ES-I3 (cell line): ENCODE data around the gene ZNF423.

Source experiments
- H3K36me3 ChIP-seq: 2 replicates; pipeline ENCODE4 v1.6.1; 2013; ENCODE audit warnings: mild to moderate bottlenecking, low read length, control low read depth, moderate library complexity; ENCODE audit not compliant: insufficient read depth
- H3K4me1 ChIP-seq: 2 replicates; pipeline ENCODE4 v1.6.1; 2013; ENCODE audit warnings: mild to moderate bottlenecking, control low read depth, low read length; ENCODE audit not compliant: insufficient read depth
- H3K9ac ChIP-seq: 2 replicates; pipeline ENCODE4 v1.6.1; 2013; ENCODE audit warnings: low read depth, mild to moderate bottlenecking, low read length, moderate library complexity
- H3K9me3 ChIP-seq: 2 replicates; pipeline ENCODE4 v1.6.1; 2013; ENCODE audit warnings: mild to moderate bottlenecking, low read length, moderate library complexity; ENCODE audit not compliant: control insufficient read depth, insufficient read depth

The ZNF423 gene

DNA sequence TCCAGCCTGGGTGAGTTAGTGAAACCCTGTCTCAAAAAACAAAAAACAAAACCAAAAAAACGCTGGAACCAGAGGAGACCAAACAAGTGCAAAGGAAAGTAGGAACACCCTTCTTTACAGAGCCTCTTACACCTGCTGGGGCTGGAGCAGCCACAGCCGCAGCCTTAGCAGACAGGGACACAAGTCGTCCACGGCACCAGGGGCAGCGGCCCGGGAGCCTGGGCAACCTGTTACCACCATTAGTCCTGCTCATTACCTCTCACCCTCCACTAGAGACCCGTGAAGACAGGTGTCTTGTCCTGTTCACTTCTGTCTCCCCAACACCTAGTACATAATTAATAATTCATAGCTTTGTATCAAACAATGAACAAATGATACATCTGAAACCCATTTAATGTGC is 398.7 kb downstream of the ZNF423 start:
- Histone ChIP-seq H3K36me3 (no peaks in the 10 kb centered on the region), H3K9ac (no peak overlapping the region), H3K4me1 (no peaks in the 10 kb centered on the region), H3K9me3 (no peaks in the 10 kb centered on the region)

DNA sequence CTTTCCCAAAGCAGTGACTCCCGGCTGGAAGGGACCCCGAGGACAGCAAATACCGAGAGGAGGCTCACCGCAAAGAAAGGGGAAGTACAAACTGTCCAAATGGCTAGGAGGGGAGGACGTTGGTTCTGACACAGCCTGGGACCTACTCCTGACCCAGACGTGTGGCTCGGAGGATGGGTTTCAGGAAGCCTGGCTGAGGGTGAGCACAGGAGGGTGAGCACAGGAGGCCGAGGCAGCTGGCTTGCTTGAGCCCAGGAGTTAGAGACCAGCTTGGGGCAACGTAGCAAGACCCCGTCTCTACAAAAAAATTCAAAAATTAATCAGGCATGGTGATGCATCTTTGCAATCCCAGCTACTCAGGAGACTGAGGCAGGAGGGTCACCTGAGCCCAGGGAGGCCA is 399.1 kb downstream of the ZNF423 start:
- Histone ChIP-seq H3K9me3 (no peaks in the 10 kb centered on the region), H3K36me3 (no peaks in the 10 kb centered on the region), H3K4me1 (no peaks in the 10 kb centered on the region)

DNA sequence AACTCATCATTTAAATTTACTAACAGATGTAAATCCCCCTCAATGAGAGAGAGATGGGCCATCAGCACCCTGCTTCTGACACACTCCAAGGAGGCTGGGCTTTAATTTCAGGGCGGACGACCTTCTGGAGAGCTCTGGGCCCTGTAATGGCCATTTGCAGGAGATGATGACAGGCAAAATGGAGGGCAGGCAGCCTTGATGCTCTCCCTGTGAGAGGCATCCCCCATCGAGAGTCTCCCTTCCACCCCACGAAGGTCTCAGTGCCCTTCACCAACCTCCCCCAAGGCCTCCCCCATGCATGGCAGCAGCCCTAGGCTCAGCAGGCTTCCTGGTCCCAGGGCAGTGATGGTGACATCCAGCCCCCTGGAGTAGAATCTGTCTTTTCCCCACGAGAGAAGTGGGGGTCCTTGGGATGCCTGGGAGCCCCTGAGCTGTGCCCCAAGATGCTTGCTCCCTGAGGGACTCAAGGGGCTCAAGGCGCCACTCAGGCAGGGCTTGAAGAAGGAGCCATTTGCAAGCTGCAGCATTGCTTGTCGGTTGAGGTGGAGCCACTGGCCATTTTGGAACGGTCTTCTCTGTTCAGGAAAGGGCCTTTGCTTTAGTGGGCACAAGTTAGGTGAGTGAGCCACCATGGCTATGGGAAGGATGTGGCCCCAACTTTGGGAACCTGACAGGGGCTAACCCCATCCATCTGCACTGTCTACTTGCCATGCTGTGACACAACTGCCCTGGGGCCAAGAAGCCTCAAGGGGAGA is 399.7 kb downstream of the ZNF423 start:
- H3K9me3 ChIP-seq, result no peaks in the 10 kb centered on the region
- H3K9ac ChIP-seq, result no peak overlapping the region
- H3K4me1 ChIP-seq, result no peaks in the 10 kb centered on the region
- H3K36me3 ChIP-seq, result no peaks in the 10 kb centered on the region

More for the DNA sequence above, 399.1 kb downstream of the ZNF423 start:
- H3K9ac ChIP-seq, result no peak overlapping the region

DNA sequence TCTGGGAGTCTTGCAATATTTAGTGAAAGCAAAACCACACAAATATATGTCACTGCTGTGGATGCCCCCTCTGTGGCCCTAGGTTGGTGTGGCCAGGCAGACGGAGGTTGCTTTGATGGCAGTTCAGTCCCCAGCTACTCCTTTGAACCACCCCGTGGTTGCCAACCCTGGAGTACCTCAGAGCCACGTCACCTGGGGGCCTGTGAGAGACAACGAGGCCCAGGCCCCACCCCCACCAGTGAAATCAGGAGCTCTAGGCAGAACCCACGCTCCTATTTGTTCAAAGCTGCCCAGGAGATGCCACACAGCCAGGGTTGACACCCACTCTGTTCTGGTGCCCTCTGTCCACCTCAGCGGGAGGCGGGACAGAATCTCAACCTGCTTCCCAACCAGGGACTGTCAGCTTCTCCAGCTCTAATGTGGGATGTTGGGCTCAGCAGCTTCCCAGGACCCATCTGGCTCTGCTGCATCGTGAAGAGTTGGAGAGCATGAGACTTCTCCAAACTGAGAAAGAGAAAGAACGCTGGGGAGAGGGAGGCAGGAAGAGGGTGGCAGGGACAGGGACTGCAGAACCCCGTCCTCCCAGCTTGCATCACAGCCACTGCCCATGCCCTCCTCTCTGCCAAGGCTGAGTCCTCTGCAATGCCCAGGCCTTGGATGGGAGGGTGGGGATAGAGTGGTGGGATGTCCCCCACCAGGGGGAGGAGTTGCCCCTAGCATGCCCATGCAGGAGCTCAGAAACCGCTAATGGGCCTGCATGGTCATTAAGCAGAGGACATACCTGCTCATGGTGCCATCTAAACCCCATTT is 400.5 kb downstream of the ZNF423 start:
- Histone ChIP-seq H3K9me3 (no peaks in the 10 kb centered on the region), H3K36me3 (no peaks in the 10 kb centered on the region), H3K9ac (no peak overlapping the region), H3K4me1 (no peaks in the 10 kb centered on the region)

DNA sequence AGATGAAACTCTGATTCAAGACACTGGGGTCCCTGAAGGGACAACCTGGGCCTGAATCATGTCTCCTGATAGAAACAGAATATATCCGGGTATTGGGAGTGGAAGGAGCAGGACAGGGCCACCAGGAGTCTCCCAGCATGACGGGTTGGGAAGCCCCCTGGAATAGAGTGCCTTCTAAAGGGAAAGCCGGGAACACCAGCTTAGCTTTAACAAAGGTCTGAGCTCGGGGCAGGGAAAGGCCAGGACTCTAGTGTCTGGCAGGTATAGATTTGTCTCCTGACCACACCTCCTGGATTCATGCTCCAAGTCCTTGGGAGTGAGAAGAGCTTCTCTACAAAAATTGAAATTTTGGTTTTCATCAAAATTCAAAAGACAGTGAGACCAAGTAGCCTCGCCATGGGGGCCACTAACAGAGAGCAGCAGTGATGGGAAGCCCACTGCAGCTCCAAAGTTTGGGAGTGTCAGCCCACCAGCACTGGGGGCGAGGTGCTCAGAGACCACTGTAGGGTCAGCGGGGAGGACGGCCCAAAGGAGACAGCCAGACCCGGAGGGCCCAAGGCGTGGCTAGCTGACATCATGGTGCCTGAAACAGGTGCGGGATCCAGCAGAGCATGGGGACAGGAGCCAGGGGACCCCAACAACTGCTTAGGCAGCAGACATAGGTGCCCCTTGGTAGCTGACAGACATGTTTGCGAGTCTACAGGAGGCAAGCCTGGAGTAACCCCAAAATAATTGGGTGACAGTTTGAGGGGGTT is 401.3 kb downstream of the ZNF423 start:
- Histone ChIP-seq H3K9ac (no peak overlapping the region), H3K4me1 (no peaks in the 10 kb centered on the region)

DNA sequence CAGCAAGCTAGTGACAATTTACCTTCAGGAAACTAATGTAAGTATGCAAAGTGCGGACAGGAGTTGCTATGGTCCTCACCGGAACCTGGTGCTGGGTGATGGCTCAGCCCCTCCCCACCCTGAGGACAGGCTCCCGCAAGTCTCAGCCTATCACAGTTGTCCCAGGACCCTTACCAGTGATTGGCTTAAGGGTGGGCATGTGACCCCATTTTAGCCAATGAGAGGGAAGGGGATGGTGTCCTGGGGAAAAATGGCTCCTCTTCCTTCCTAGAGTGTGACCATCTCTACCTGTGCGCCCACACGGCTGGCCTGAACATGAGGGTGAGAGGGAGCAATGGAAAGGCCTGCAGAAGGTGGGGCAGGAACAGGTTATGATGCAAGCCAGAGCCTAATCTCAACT is 401.9 kb downstream of the ZNF423 start:
- Histone ChIP-seq H3K9me3 (no peaks in the 10 kb centered on the region), H3K4me1 (no peaks in the 10 kb centered on the region), H3K9ac (no peak overlapping the region), H3K36me3 (no peaks in the 10 kb centered on the region)

More for the DNA sequence above, 401.3 kb downstream of the ZNF423 start:
- Histone ChIP-seq H3K9me3 (no peaks in the 10 kb centered on the region), H3K36me3 (no peaks in the 10 kb centered on the region)

DNA sequence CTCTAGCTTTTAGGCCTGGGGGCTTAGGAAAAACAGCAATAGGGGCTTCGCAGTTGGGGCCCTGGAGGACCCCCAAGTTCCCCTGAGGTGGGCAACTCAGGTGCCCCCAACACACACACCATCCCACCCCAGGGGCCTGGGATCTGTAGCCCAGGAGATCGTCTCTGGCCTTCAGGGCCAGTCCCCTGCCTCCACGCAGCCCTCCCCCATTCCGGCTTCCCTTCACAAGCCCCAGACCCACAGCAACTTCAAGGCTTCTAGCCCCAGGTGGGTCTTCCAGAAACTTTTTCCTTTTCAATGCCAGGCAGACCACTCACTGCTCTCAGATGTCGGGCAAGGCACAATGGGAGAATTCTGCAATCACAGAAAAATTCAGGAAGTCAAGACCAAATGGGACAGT is 402.9 kb downstream of the ZNF423 start:
- Histone ChIP-seq H3K9ac (no peak overlapping the region), H3K9me3 (no peaks in the 10 kb centered on the region), H3K36me3 (no peaks in the 10 kb centered on the region), H3K4me1 (no peaks in the 10 kb centered on the region)

DNA sequence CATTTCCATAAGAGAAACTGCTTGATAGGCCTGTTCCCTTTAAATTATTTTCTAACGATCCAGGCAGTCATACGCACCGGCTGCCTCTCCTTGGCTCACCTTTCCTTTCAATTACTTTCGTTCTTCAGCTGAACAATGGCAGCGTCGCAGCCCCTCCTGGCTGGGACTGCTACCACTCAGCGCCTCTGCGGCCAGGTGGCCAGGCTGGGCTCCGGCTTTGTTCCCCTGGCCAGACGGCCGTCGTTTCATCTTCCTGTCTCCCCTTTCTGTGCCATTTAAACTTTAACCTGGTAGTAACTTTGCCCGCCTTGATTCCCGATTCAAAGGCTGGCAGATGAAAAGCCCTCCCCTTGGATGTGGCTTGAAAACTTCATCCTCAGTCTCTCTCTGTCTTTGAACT is 403.3 kb downstream of the ZNF423 start:
- Histone ChIP-seq H3K36me3 (no peaks in the 10 kb centered on the region), H3K9me3 (no peaks in the 10 kb centered on the region), H3K9ac (no peak overlapping the region), H3K4me1 (no peaks in the 10 kb centered on the region)

DNA sequence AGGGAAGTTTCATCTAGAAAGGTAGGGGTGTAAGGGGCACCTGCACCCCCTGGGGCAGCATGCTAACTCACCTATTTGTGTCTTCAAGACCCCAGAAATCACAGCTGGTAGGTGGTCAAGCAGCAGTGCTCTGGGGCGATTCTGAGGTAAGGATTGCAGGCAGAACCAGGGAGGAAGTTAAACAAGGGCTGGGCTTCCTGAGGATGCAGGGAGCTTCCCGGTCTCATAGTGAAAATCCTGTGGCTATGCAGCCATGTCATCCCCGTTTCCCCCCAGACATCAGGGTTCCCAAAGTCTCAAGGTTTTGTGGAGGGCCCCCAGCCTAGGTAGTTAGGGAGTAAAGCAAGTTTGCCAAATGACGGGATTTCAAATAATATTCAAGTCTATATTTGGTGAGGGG is 403.8 kb downstream of the ZNF423 start:
- no peaks in the 10 kb centered on the region for H3K36me3 ChIP-seq
- no peaks in the 10 kb centered on the region for H3K9me3 ChIP-seq
- H3K4me1 ChIP-seq, result no peaks in the 10 kb centered on the region
- H3K9ac ChIP-seq, result no peak overlapping the region

DNA sequence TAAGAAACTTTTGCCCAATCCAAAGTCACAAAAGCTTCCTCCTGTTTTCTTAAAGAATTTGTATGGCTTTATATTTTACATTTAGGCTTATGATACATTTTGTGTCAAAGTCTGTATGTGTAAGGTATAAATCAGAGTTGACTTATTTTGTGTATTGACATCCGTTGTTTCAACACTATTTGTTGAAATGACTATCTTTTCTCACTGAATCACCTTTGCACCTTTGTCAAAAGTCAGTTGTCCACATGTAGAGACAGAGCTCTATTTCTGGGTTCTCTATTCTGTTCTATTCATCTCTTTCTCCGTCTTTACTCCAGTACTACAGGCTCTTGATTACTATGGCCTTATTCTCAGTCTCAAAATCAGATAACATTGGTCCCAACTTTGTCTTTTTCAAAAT is 409.1 kb downstream of the ZNF423 start:
- Histone ChIP-seq H3K36me3 (no peaks in the 10 kb centered on the region), H3K4me1 (peaks cover 10% of the 10 kb centered on the region; the same call in 1 of the 2 replicates), H3K9ac (no peak overlapping the region), H3K9me3 (no peaks in the 10 kb centered on the region)

DNA sequence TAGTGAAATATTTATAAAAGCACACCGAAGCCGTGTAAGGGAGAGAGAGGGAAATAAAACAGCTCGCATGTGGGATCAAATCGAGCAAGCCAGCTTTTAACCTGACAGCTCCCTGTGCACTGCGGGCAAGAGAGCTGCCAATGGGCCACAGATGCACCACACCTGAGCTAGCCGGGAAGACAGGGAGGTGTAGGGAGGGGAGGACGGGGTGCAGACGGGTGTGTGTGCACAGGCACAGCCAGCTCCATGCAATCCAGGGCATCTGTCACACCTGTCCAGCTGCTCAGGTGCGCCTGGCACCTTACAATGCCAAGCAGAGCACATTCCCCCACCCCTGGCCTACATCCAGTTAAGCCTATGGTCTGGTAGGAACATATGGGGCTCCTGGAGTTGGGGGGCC is 412.3 kb downstream of the ZNF423 start:
- Histone ChIP-seq H3K4me1 (peaks cover 20% of the 10 kb centered on the region), H3K36me3 (no peaks in the 10 kb centered on the region), H3K9me3 (no peaks in the 10 kb centered on the region), H3K9ac (no peak overlapping the region)

DNA sequence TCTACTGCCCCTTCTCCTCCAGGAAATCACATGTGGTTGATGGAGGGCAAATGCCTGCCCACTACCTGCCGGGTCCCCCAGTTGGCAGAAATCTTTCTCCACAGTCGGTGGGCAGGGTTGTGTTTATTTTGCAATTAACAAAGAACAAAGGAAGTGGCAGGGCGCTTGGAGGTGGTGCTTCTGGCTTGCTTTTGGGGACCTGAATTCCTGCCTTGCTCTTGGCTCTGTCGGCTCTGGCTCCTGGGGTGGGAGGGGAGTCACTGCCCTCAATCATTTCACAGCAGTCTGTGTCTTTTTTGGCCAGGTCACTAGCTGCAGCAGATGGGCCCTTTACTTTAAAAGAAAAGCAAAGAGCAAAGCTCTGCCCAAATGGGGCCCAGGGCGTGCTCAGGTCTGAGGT is 413.1 kb downstream of the ZNF423 start:
- Histone ChIP-seq H3K36me3 (no peaks in the 10 kb centered on the region), H3K9ac (no peak overlapping the region), H3K9me3 (no peaks in the 10 kb centered on the region), H3K4me1 (peaks cover 20% of the 10 kb centered on the region)

DNA sequence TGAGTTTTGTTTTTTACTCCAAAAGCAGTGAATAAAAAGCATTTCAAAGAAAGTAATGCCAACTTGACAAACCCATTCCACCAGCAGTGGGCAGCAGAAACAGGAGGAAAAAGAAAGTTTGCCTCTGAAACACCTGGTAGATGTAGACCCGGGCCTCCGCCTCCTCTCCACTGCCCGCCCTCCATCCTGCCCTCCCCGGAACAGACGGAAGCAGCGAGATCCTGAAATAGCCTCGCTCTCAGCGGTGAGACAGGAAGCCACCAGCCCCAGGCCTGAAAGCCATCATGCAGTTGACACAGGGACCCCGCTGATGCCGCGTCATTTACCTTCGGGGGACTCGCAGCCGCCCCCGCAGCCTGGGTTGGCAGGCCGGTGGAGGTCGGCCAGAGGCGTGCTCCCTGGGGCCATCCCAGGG is 414.5 kb downstream of the ZNF423 start:
- H3K9me3 ChIP-seq, result no peaks in the 10 kb centered on the region
- H3K36me3 ChIP-seq, result no peaks in the 10 kb centered on the region
- H3K9ac ChIP-seq, result no peak overlapping the region
- H3K4me1 ChIP-seq, result peaks cover 20% of the 10 kb centered on the region

DNA sequence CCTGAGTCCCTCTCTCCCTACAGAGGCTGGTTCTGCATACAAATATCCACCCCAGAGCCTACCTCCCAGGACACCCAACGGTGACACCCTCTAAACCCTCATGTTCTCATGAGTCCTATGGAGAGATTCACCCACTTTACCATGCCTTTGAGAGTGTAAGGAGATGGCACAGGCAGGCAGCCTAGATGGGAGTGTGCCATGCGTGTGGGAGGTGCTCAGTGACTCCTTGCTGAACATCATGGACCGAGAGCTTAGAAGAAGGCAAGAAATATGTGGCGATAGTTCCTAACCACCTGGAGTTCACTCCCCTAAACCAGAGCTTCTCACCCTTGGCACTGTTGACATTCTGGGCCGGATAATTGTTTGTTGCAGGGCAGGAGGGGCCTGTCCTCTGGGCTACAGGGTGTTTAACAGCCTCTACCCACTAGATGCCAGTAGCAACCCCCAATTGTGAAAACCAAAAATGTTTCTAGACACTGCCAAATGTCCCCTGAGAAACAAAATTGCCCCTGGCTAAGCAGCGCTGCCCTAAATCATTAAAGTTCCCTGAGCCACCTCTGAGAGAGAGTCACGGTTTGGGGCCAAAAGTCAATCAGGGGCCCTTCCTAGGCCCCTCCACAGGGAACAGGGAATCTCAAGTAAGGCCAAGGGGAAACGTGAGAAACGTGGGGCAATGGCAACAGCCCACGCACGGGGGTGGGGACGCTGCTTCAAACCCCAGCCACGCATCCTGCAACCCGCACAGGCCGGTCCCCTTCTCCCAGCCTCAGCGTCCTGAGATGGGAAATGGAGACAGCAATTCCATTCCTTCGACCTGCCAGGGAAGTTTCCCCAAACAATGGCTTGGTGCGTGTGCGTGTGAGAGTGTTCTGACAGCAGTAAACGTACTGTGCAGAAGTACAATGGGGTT is 415.5 kb downstream of the ZNF423 start:
- Histone ChIP-seq H3K9ac (no peak overlapping the region), H3K9me3 (no peaks in the 10 kb centered on the region), H3K36me3 (no peaks in the 10 kb centered on the region), H3K4me1 (peaks cover 20% of the 10 kb centered on the region)
